Activated CD4-positive, alpha-beta T cell treated with anti-CD3 and anti-CD28 coated beads, Interleukin-2, amount 50 U/mL, for 48 hours (primary cell): ENCODE data around the gene CIB4.

Source experiments
- DNase-seq, 2 experiments: peaks; one replicate each; pipeline ENCODE4 v3.0.0-alpha.2; 2020

CIB4 gene

GRCh38 chr2:26605195-26605998 lies 35.8 kb downstream of the CIB4 start:
- DNase-seq, result peak; percentile 27 to 38

DNA sequence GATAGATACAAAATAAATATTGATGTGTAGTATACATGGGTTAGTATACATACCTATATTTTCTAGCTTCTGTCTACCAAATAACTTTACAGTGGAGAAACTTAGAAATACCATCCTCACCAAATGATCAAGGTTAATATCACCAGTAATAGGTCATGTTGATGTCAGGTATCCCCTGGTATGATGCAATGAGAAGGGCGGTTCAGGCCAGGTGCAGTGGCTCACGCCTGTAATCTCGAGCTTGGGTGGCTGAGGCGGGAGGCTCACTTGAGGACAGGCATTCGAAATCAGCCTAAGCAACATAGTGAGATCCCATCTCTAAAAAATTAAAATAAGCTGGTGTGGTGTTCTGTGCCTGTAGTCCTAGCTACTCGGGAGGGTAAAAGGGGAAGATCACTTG lies 38.6 kb downstream of the CIB4 start:
- DNase-seq, result no peak

DNA sequence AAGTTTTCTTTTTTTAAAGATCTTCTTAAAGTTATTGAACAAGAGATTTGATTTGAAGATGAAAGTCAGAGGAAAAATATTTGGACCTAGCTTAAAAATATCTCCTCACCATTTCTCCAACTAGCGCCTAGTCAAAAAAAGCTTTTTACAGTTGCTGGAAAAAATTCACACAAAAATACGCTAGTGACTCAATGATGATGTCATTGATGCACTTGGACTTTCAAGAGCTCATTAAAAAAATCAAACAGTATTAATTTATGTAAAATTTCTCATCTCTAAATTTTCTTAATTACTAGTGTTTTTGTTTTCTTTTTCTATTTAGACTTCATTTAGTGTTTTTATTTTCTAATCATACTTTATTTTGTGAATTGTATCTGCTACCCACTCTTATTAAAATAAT lies 41.8 kb downstream of the CIB4 start:
- DNase-seq, result no peak

DNA sequence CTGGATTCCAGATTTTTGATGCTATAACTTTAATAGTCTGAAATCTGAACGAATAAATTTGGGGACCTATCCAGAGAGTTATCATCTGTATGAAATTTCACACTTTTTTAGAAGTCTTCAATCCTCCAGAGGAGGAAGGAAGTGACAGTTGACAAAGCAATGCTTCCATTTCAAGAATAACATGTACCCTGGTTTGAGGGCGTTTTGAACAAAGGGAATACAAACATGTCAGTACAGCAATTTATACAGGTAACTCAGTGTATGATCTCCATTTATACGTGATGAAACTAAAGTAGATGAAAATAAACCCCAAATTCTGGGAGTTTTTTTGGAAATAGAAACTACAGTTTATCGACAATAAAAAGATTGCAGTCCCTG lies 42.2 kb downstream of the CIB4 start:
- DNase-seq, result no peak

DNA sequence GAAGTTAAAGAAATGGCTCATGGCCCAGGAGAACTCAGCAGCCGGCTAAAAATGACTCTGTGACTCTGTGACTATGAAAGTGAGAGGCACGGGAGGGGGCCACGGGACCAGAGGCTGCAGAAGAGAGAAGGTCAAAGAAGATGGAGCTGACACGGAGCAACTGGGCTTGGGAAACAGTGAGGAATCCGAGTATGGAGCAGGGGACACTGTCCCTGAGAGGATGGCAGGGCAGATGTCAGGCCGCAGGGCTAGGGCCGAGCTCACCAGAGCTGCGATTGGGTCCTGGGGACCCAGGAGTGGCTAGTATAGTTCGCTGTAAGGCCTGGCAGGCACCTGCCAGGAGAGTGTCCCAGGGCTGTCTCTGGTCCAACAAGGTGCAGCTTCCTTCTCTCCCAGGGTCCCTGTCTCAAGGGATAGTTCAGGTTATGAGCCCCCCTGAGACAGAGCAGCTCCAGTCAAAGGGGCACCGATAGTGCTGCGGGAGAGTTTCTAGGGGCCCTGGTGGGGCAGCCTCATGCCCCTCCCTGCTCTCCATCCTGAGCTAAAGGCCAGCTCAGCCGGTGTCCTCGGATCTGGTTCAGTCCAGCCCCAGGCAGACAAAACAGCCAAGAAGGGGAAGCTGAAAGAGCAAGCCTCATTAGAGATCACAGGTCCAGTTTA lies 42.7 kb downstream of the CIB4 start:
- DNase-seq, result no peak

- DNase-seq, result no peak
Measured at GRCh38 chr2:26597197-26597596, 44.0 kb downstream of the CIB4 start.

DNA sequence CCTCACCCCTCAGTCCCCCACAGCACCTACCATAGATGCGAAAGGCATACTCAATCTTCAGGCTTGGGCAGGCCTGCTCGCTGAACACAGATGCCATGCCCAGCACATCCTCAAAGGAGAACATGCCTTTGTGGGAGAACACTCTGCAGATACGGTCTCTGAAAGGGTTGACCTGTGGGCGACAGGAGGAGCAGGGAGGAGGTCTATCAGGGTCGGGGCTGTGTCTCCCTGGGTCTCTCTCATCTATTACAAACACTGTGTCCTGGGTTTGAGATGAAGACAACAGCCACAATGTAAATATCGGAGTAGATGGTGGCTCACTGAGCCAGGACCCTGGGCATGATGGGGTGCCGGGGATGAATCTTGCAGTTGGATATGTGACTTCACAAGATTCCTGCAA lies 46.0 kb downstream of the CIB4 start:
- DNase-seq, result no peak

DNA sequence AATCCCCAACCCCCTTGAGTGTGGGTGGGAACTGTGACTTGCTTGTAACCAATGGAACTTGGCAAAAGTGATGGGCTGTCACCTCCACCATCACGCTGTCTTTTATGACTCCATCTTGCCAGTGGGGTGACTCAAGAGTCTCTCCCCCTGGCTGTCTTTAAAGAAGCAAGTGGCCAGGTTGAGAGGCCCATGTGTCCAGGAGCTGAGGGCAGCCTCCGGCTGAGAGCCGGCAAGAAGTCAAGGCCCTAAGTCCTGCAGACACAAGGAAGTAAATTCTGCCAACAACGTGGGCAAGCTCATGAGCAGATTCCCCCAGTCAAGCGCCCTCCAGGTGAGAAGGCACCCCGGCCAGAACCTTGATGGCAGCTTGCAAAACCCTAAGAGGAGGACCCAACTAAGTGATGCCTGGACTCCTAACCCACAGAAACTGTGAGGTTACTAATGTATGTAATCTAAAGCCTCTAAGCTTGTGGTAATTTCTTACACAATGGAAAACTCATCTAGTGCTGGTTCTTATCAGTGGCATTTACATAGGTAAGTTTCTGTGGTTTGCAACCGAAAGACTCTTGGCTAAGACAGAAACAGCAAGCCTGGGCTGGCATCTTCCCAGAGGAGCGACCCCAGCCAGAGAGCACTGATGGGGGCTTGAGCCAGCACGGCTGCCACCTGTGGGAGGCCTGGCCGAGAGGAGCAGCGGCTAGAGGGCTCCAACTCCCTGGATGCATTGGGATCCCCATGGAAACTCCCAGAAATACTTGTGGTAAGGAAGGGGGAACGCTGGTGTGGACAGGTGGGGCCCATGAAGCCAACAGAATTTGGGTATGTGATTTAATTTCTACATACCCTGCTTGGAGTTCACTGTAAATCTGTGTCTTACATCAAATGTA lies 49.3 kb downstream of the CIB4 start:
- DNase-seq, result no peak

DNA sequence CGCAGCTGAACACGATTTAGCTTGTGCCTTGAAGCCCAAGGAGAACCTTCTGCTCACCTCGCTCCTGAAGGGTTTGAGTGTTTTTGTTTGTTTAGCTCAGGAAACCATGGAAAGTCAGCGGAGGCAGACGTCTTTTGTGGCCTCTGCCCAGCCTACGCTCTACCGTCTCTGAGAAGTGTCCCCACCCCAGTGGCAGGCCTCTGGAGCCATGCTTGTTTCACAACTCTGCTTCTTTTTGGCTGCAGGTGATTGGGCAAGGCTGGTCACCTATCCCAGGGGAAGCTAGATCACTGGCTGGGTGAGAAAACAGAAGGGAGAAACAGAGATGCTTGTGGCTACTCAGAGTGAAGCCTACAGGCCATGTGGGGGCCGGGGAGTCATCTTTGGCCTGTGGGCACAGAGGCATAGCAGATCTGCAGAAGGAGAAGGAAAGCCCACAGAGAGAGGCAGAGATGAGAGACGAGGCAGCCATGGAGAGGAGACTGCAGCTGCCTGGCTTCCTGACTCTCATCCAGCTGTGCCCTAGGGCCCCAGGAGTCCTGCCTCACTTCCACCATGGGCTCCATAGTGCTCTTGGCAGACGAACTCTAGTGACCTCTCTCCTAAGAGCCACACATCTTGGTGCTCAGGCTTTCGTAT lies 50.1 kb downstream of the CIB4 start:
- no peak for DNase-seq

GRCh38 chr2:26590508-26590907 lies 50.7 kb downstream of the CIB4 start:
- DNase-seq, result no peak

GRCh38 chr2:26588576-26588975 lies 52.6 kb downstream of the CIB4 start:
- DNase-seq, result no peak

GRCh38 chr2:26587994-26588393 lies 53.2 kb downstream of the CIB4 start:
- DNase-seq, result no peak

DNA sequence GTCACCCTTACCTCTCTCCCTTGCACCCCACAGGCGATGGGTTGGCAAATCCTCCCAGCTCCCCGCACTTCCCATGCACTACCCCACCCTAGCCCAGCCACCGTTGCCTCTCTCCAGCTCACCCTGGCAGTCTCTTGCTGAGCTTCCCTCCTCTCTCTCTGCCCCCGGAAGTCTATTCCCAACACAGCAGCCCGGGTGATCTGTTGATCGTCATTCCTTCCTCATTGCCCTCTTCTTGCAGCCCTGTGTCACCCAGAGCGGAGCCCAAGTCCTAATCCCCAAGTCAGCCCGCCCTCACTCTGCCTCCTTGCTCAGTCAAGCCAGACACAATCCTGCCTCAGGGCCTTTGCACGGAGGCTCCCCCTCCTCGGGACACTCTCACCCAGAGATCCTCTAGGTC lies 55.2 kb downstream of the CIB4 start:
- no peak for DNase-seq

GRCh38 chr2:26585100-26585499 lies 56.1 kb downstream of the CIB4 start:
- DNase-seq, result no peak

DNA sequence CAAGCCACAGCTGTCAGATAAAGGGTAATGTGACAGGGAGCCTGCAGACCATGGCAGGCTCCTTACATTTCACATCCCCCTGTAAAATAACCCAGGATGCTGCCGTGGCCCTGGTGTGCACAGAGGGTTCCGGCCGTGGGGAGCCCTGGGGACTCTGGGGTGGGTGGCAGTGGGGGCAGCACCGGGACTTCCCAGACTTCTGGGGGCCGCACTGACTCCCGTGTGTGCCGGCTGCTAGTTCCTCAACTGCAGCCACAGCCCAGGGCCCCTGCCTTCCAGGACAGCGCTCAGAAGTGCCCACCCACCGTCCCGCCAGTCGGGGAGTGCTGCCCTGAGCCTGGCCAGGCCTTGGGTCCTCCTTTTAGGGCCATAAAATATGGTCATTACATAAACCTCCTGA lies 56.5 kb downstream of the CIB4 start:
- DNase-seq, result no peak

- DNase-seq, result no peak
Measured at GRCh38 chr2:26584191-26584590, 57.0 kb downstream of the CIB4 start.

- DNase-seq, result no peak
Measured at GRCh38 chr2:26583381-26583911, 57.7 kb downstream of the CIB4 start.

DNA sequence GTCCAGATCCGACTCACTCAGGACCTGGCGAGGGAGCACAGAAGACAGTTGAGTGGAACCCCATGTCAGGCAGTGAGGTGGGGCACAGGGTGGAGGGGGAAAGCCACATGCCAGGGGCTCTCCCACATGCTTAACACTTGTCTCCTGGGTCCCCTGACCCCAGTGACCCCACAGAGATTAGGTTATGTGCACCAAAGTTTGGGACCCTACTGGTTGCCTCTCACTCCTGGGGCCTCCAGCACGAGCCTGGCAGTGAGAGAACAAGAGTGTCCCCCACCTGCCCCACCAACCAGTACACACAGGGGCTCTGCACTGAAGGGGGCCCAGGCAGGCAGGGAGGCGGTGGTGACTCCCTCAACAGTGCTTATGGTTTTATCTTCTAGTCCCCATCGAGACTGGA lies 58.3 kb downstream of the CIB4 start:
- DNase-seq, result no peak

GRCh38 chr2:26581991-26582842 lies 58.9 kb downstream of the CIB4 start:
- no peak for DNase-seq

DNA sequence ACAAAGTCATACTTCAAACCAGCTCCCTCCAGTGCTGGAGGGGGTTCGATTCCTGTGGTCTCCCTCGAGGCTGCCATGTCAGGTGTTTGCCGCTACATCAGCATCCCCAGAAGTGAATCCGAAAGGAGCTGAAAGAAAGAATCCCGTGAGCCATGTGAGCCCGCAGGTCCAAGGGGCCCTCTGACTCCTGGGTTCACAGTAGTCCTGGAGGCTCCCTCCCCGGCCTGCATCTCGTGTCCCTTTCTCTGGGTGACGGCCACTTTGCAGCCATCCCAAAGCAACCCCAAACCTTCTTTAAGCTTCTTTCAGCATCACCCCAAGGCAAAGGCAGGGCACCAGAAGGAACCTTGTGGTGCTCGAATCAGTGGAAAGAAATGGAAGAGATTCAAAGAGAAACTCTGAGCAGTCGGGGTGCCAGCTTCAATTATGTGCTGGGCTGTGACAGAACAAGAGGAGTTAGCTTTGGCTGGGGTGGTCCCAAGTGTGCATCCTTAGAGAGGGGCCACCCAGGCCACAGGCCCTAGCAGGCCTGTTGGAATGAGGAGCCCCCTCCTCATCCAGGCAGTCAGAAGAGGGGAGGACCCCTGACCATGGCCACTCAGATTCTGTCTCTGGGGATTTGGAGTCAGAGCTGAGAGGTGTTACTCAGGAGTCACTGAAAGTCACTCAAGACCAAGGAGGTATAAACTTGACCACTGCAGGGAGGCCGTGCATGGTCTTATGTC lies 59.7 kb downstream of the CIB4 start:
- no peak for DNase-seq

DNA sequence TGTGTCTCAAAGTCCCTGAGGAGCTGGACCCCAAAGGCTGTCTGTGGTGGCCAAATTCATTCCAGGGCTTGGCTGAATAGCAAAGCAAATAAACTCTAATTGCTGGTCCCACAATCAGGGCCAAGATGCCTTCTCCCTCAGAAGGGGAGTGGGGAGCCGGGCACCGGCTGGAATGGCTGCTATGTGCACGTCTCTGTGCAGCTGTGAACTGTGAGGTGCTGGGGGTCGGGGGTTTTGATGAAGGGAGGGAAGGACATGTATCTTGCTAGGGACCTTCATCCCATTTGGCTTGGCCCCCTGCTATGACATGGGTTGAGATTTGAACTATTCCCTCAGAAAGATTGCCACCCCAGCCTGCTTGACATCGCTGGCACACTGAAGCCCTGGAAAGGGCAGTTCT lies 60.4 kb downstream of the CIB4 start:
- no peak for DNase-seq
